Transverse colon (tissue), 3 donors: ENCODE measurements around the gene IGSF21.

Experiments used
- CTCF ChIP-seq, 5 experiments: fragments of 200-600 bp in 3 of 5; fragments of 450-650 bp in 2 of 5; sonication (generic) in 3 of 5; IDR thresholded peaks; 1 replicate in 2 of 5; 2 replicates in 3 of 5; pipeline ENCODE4 v1.5.1; 2016 to 2017; ENCODE audit warnings: antibody characterized with exemption in 5 of 5, inconsistent platforms in 3 of 5, mild to moderate bottlenecking in 2 of 5, moderate library complexity in 1 of 5
- EP300 ChIP-seq: sonication (generic); formaldehyde crosslinking; IDR thresholded peaks from one replicate; pipeline ENCODE4 v1.6.1; 2017; ENCODE audit warnings: antibody characterized with exemption, low read depth
- POLR2A ChIP-seq: fragments of 450-650 bp; IDR thresholded peaks from one replicate; pipeline ENCODE4 v1.6.1; 2016; ENCODE audit warnings: antibody characterized with exemption, mild to moderate bottlenecking, moderate library complexity

DNA sequence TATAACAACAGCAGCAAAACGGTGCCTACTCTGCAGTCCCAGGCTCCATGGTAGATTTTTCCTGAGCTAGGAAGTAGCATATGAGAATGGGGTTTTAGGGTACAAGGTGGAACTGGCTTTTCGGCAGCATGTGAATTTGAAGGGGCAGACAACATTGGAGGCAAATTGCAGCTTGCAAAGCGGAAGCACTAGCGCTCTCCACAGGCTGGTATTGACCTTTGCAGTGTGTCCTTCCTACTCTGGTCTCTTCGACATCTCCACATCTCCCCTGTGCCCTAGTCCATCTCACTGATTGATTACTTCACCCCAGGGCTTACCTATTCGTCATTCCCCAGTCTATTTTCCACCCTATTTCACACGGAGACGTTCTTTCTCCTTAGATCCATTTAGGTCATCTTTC is 13.0 kb downstream of the IGSF21 start:
- TF ChIP-seq CTCF (IDR thresholded peaks at IDR 0.05) (no peak), POLR2A (no peak), EP300 (no peak)
